Stimulated activated CD4-positive, alpha-beta T cell treated with anti-CD3 and anti-CD28 coated beads, Interleukin-12 subunit alpha, Interleukin-12 subunit beta, amount 100 ng/mL, for 24 hours (primary cell): Measurements from ENCODE around the gene ARHGEF39.

Source experiments
- DNase-seq, 2 experiments: peaks; one replicate each; pipeline ENCODE4 v3.0.0-alpha.2; 2020; ENCODE audit warnings: low read depth in 2 of 2

The ARHGEF39 gene

GRCh38 chr9:35675204-35675603 is 10.2 kb upstream of the ARHGEF39 start:
- DNase-seq, result no peak

- no peak for DNase-seq
These were observed 9.0 kb upstream of the ARHGEF39 start for GRCh38 chr9:35674025-35674361.

GRCh38 chr9:35673132-35674024 is 8.4 kb upstream of the ARHGEF39 start, which contains the start of gene CA9:
Gene CA9, plus strand, starts transcription at chr9:35673928. Its CDS starts 32 bp downstream, at chr9:35673960.
- DNase-seq, result no peak

GRCh38 chr9:35669331-35670145 is 4.5 kb upstream of the ARHGEF39 start:
- DNase-seq, result no peak

GRCh38 chr9:35667939-35668338 is 2.9 kb upstream of the ARHGEF39 start:
- no peak for DNase-seq

GRCh38 chr9:35666549-35666948 is 1.6 kb upstream of the ARHGEF39 start:
- no peak for DNase-seq

GRCh38 chr9:35666045-35666444 is 1.1 kb upstream of the ARHGEF39 start:
- DNase-seq, result no peak

GRCh38 chr9:35665471-35665818 is 450 bp upstream of the ARHGEF39 start:
- no peak for DNase-seq

- no peak for DNase-seq
These were observed 2.6 kb downstream of the ARHGEF39 start for GRCh38 chr9:35662437-35662836.

- DNase-seq, result no peak
These were observed 3.1 kb downstream of the ARHGEF39 start for GRCh38 chr9:35661756-35662350.

- DNase-seq, result no peak
These were observed 4.0 kb downstream of the ARHGEF39 start for GRCh38 chr9:35660966-35661415.

GRCh38 chr9:35659340-35659739 is 5.7 kb downstream of the ARHGEF39 start:
- no peak for DNase-seq

- DNase-seq, result no peak
These were observed 6.1 kb downstream of the ARHGEF39 start for GRCh38 chr9:35658968-35659220.

- peak; percentile 65 to 67 for DNase-seq
These were observed 6.6 kb downstream of the ARHGEF39 start, which contains the start of gene CCDC107 for GRCh38 chr9:35658137-35658967. Gene CCDC107, plus strand, starts transcription at chr9:35658292. Its CDS starts 88 bp downstream, at chr9:35658380.

- peak; percentile 90 to 96 for DNase-seq
These were observed 7.4 kb downstream of the ARHGEF39 start, which contains the start of gene RMRP for GRCh38 chr9:35657546-35658136. Gene RMRP, minus strand, starts transcription at chr9:35658019.

GRCh38 chr9:35656831-35657545 is 8.0 kb downstream of the ARHGEF39 start:
- DNase-seq, result no peak

GRCh38 chr9:35656348-35656747 is 8.6 kb downstream of the ARHGEF39 start:
- no peak for DNase-seq

- DNase-seq, result no peak
These were observed 11.4 kb downstream of the ARHGEF39 start for GRCh38 chr9:35653611-35654010.

- no peak for DNase-seq
These were observed 12.2 kb downstream of the ARHGEF39 start for GRCh38 chr9:35652829-35653209.
